Stimulated activated naive B cell treated with anti-CD40 and anti-IgM and Interleukin-4, amounts not matched to agents 10 μg/mL and 1 μg/mL and 100 μg/mL, for 72 hours (primary cell): Measurements from ENCODE around the gene ANKRD17.
A peak's percentile ranks its signal among the peaks of the same experiment; 100 is the strongest.
"Not testable (repeated sequence)": the region's sequence is repeated elsewhere in the genome, so short reads cannot be mapped to it uniquely, and the experiment has no call there.

Experiments
- ATAC-seq, 2 donors: fragments of 150-1000 bp; cut with Tn5 transposase; replicated peaks; 2 replicates each; pipeline ENCODE4 v1.10.0; 2021; ENCODE audit warnings: moderate library complexity in 1 of 2
- DNase-seq: peaks from one replicate; pipeline ENCODE4 v3.0.0; 2021
- H3K27ac Mint-ChIP-seq: one replicate; pipeline ENCODE4 v1.8.0; 2022; ENCODE audit warnings: mild to moderate bottlenecking, mixed read lengths
- H3K27me3 Mint-ChIP-seq, 2 donors: one replicate each; pipeline ENCODE4 v1.8.0; 2022; ENCODE audit warnings: mixed read lengths in 2 of 2
- H3K36me3 Mint-ChIP-seq, 2 donors: one replicate each; pipeline ENCODE4 v1.8.0; 2022; ENCODE audit warnings: mixed read lengths in 2 of 2, mild to moderate bottlenecking in 1 of 2
- H3K4me1 Mint-ChIP-seq, 2 donors: one replicate each; pipeline ENCODE4 v1.8.0; 2022; ENCODE audit warnings: mixed read lengths in 2 of 2, mild to moderate bottlenecking in 1 of 2
- H3K4me3 Mint-ChIP-seq, 2 donors: one replicate each; pipeline ENCODE4 v1.8.0; 2022; ENCODE audit warnings: mild to moderate bottlenecking in 2 of 2, mixed read lengths in 2 of 2, moderate library complexity in 1 of 2
- H3K9me3 Mint-ChIP-seq, 2 donors: one replicate each; pipeline ENCODE4 v1.8.0; 2022; ENCODE audit warnings: mixed read lengths in 2 of 2, mild to moderate bottlenecking in 1 of 2

ANKRD17 gene

DNA sequence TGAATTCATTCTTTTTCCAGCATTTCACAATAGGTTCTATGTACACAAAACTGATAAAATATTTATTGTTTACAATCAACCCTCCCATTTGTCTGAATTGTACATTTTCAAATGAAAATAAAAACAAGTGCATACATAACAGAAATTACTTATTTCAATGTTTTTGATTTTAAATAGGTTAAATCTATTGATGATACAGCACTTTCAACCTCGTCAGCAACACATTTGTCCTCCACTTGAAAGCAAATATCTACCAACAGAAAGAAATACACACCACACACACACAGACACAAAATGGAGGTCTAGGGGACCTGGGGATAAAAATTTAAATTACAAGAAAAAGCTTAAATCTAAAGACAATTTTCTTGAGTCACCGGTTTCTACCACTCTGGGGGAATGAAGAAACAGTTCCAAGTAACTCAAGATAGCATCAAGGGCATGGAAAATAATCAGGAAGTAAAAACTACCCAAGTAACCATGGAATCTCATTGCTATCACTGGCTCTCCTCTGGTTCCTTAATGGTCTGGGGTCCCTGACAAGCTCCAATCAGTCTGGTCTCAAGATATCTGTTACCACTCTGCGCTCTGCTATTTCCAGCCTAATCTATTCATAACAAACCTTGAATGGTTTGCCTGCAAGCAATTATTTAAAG is 27.6 kb downstream of the ANKRD17 start:
- Mint-ChIP-seq H3K36me3 (peaks cover 36 to 43% of the 10 kb centered on the region in 2 donors), H3K27me3 (no peaks in the 10 kb centered on the region), H3K9me3 (no peaks in the 10 kb centered on the region), H3K27ac (no peak overlapping the region), H3K4me3 (no peak overlapping the region), H3K4me1 (peaks cover 7 to 12% of the 10 kb centered on the region in 2 donors)
- no peak for ATAC-seq
- no peak for DNase-seq

DNA sequence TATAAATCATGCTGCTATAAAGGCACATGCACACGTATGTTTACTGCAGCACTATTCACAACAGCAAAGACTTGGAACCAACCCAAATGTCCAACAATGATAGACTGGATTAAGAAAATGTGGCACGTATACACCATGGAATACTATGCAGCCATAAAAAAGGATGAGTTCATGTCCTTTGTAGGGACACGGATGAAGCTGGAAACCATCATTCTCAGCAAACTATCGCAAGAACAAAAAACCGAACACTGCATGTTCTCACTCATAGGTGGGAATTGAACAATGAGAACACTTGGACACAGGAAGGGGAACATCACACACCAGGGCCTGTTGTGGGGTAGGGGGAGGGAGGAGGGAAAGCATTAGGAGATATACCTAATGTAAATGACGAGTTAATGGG is 29.8 kb downstream of the ANKRD17 start:
- not testable (repeated sequence) for H3K27ac Mint-ChIP-seq, H3K4me3 Mint-ChIP-seq, DNase-seq, H3K27me3 Mint-ChIP-seq, H3K9me3 Mint-ChIP-seq, ATAC-seq
- H3K36me3 Mint-ChIP-seq, result peaks cover 27 to 31% of the 10 kb centered on the region in 2 donors
- peaks cover 17 to 20% of the 10 kb centered on the region in 2 donors for H3K4me1 Mint-ChIP-seq

- H3K36me3 Mint-ChIP-seq, result peaks cover 11% of the 10 kb centered on the region in 2 donors
- peaks cover 16 to 23% of the 10 kb centered on the region in 2 donors for H3K4me1 Mint-ChIP-seq
- peak overlapping the region; percentile 6 for H3K27ac Mint-ChIP-seq
- DNase-seq, result no peak
- H3K27me3 Mint-ChIP-seq, result no peaks in the 10 kb centered on the region
- no peaks in the 10 kb centered on the region for H3K9me3 Mint-ChIP-seq
- peak; percentile 36 for ATAC-seq
- H3K4me3 Mint-ChIP-seq, result no peak overlapping the region
These were observed 33.7 kb downstream of the ANKRD17 start for GRCh38 chr4:73224886-73225285.

DNA sequence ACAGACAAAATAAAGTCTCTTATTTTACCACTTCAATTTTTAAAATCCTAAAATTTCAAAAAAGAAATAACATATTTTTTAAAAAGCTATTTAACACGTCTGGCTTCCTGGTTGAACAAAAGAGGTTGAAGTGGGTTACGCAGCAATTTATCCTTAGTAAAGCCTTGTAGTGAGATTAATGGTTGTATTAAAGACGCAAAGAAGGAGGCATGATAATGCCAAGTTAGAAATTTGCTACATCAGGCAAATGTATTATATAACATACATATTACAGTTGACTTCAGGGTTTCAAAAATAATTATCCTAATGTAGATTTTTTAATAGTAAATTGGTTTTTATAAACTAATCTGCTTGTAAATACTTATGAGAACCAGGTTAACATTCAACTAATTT is 35.3 kb downstream of the ANKRD17 start:
- Mint-ChIP-seq H3K9me3 (no peaks in the 10 kb centered on the region), H3K4me3 (no peak overlapping the region), H3K27ac (no peak overlapping the region), H3K36me3 (peaks cover 10 to 16% of the 10 kb centered on the region in 2 donors), H3K27me3 (no peaks in the 10 kb centered on the region), H3K4me1 (peaks cover 16 to 28% of the 10 kb centered on the region in 2 donors)
- no peak for ATAC-seq
- DNase-seq, result no peak

- DNase-seq (peak; percentile 26), ATAC-seq (peak; percentile 99)
- no peaks in the 10 kb centered on the region for H3K9me3 Mint-ChIP-seq
- peaks cover 16 to 28% of the 10 kb centered on the region in 2 donors for H3K4me1 Mint-ChIP-seq
- H3K4me3 Mint-ChIP-seq, result no peak overlapping the region
- peaks cover 11 to 18% of the 10 kb centered on the region in 2 donors for H3K36me3 Mint-ChIP-seq
- no peaks in the 10 kb centered on the region for H3K27me3 Mint-ChIP-seq
- no peak overlapping the region for H3K27ac Mint-ChIP-seq
These were observed 35.9 kb downstream of the ANKRD17 start for GRCh38 chr4:73222466-73223257.

- DNase-seq, result no peak
- Mint-ChIP-seq H3K27ac (no peak overlapping the region), H3K4me1 (peaks cover 16 to 28% of the 10 kb centered on the region in 2 donors), H3K36me3 (peaks cover 7 to 25% of the 10 kb centered on the region in 2 donors), H3K9me3 (no peaks in the 10 kb centered on the region), H3K4me3 (peak overlapping the region in 1 of 2 donors; percentile 14), H3K27me3 (no peaks in the 10 kb centered on the region)
- ATAC-seq, result no peak
These were observed 36.9 kb downstream of the ANKRD17 start for GRCh38 chr4:73221734-73222133.

DNA sequence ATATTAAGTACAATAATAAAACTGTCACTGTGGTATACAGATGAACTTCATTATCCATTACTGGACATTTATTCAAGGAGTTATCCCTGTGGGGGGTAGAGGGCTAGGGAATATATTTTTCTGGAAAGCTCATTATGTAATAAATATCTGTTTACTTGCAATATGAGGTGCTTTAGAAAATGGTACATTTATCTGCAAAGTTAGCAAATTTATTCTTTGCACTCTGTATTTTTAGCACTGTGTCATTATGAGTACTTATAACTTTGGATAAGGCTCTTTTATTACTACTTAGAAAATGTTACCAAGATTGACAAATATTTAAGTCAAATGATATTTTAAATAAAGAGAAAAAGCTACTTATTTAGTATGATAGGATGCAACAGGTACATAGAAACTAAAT is 37.8 kb downstream of the ANKRD17 start:
- Mint-ChIP-seq H3K27me3 (no peaks in the 10 kb centered on the region), H3K36me3 (peaks cover 5 to 22% of the 10 kb centered on the region in 2 donors), H3K4me1 (peaks cover 15 to 28% of the 10 kb centered on the region in 2 donors), H3K27ac (no peak overlapping the region), H3K9me3 (no peaks in the 10 kb centered on the region), H3K4me3 (no peak overlapping the region)
- DNase-seq (no peak), ATAC-seq (no peak)

- H3K9me3 Mint-ChIP-seq, result no peaks in the 10 kb centered on the region
- peaks cover 11 to 33% of the 10 kb centered on the region in 2 donors for H3K36me3 Mint-ChIP-seq
- no peak overlapping the region for H3K27ac Mint-ChIP-seq
- ATAC-seq (no peak), DNase-seq (no peak)
- H3K4me3 Mint-ChIP-seq, result no peak overlapping the region
- H3K4me1 Mint-ChIP-seq, result peaks cover 7 to 23% of the 10 kb centered on the region in 2 donors
- H3K27me3 Mint-ChIP-seq, result no peaks in the 10 kb centered on the region
These were observed 44.5 kb downstream of the ANKRD17 start for GRCh38 chr4:73213916-73214653.

GRCh38 chr4:73212982-73213730 is 45.4 kb downstream of the ANKRD17 start:
- no peak for DNase-seq
- Mint-ChIP-seq H3K4me3 (no peak overlapping the region), H3K36me3 (peaks cover 14 to 33% of the 10 kb centered on the region in 2 donors), H3K4me1 (peaks cover 7 to 27% of the 10 kb centered on the region in 2 donors), H3K9me3 (no peaks in the 10 kb centered on the region), H3K27me3 (no peaks in the 10 kb centered on the region), H3K27ac (peak overlapping the region; percentile 79)
- ATAC-seq, result no peak

DNA sequence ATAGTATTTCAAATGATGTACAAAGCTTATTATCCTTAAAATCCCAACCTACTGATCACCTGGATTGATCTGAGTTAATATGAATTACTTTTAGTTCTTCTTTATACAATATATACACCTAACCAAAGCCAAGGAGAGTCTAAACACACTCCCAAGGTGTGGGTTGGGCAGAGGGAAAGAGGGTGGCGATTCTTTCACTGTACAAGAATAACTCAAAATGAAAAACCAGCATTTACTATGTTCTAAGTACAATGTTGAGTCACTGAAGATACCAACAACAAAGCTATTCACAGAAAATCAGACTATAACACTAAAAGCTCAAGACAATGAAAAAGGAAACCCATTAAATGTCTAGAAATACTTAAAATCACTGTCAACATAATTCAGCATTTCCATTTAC is 46.6 kb downstream of the ANKRD17 start:
- H3K9me3 Mint-ChIP-seq, result peaks cover 0 to 3% of the 10 kb centered on the region in 2 donors

GRCh38 chr4:73208376-73208775 is 50.2 kb downstream of the ANKRD17 start:
- Mint-ChIP-seq H3K36me3 (peaks cover 34 to 54% of the 10 kb centered on the region in 2 donors), H3K27ac (no peak overlapping the region), H3K4me3 (no peak overlapping the region), H3K27me3 (no peaks in the 10 kb centered on the region), H3K9me3 (peaks cover 4 to 5% of the 10 kb centered on the region in 2 donors), H3K4me1 (peaks cover 20 to 49% of the 10 kb centered on the region in 2 donors)
- DNase-seq, result no peak
- ATAC-seq, result peak in 1 of 2 donors; percentile 39

More for the DNA sequence above, 46.6 kb downstream of the ANKRD17 start:
- H3K4me1 Mint-ChIP-seq, result peaks cover 10 to 31% of the 10 kb centered on the region in 2 donors
- H3K4me3 Mint-ChIP-seq, result no peak overlapping the region
- DNase-seq (no peak), ATAC-seq (no peak)
- H3K27me3 Mint-ChIP-seq, result no peaks in the 10 kb centered on the region
- no peak overlapping the region for H3K27ac Mint-ChIP-seq
- H3K36me3 Mint-ChIP-seq, result peaks cover 16 to 31% of the 10 kb centered on the region in 2 donors

DNA sequence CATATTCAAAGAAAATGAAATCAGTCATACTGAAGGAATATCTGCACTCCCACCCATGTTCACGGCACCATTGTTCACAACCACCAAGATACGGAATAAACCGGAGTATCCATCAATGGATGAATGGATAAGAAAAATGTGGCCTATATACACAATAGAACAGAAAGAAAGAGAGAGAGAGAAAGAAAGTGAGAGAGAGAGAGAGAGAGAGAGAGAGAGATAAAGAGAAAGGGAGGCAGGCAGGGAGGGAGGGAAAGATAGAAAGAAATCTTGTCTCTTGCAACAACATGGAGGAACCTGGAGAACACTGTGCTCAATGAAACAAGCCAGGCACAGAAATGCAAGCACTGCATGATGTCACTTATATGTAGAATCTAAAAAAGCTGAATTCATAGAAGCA is 52.4 kb downstream of the ANKRD17 start:
- H3K4me3 Mint-ChIP-seq, result no peak overlapping the region
- no peak for ATAC-seq
- H3K27me3 Mint-ChIP-seq, result no peaks in the 10 kb centered on the region
- peaks cover 7 to 11% of the 10 kb centered on the region in 2 donors for H3K9me3 Mint-ChIP-seq
- H3K27ac Mint-ChIP-seq, result no peak overlapping the region
- H3K36me3 Mint-ChIP-seq, result peaks cover 38 to 65% of the 10 kb centered on the region in 2 donors
- DNase-seq, result no peak
- peaks cover 22 to 53% of the 10 kb centered on the region in 2 donors for H3K4me1 Mint-ChIP-seq

- Mint-ChIP-seq H3K4me3 (no peak overlapping the region), H3K36me3 (peaks cover 37 to 61% of the 10 kb centered on the region in 2 donors), H3K4me1 (peaks cover 21 to 53% of the 10 kb centered on the region in 2 donors), H3K9me3 (peaks cover 7 to 11% of the 10 kb centered on the region in 2 donors), H3K27me3 (no peaks in the 10 kb centered on the region), H3K27ac (no peak overlapping the region)
- DNase-seq, result no peak
- ATAC-seq, result no peak
These were observed 53.1 kb downstream of the ANKRD17 start for GRCh38 chr4:73205482-73205881.
